Embryonic facial prominence (tissue), 1 donor: ENCODE data around the gene CHST12.
"Not testable (repeated sequence)": the region's sequence is repeated elsewhere in the genome, so short reads cannot be mapped to it uniquely, and the experiment has no call there.

Source experiments
- DNase-seq: peaks from one replicate; pipeline ENCODE4 v3.0.0-alpha.2; 2016; ENCODE audit errors: extremely low spot score

Gene CHST12

GRCh38 chr7:2403014-2403717 lies at the start of gene CHST12:
Gene CHST12, plus strand, starts transcription at chr7:2403611. Its CDS starts 29,029 bp downstream, at chr7:2432640.
- peak; percentile 90 for DNase-seq

GRCh38 chr7:2353936-2354185 lies 49.5 kb upstream of the CHST12 start:
- no peak for DNase-seq

- peak; percentile 87 for DNase-seq
Observed at GRCh38 chr7:2354186-2354938, 49.0 kb upstream of the CHST12 start, which contains the start of gene EIF3B. Gene EIF3B, plus strand, starts transcription at chr7:2354827. Its CDS starts 95 bp downstream, at chr7:2354922.

- no peak for DNase-seq
Observed at GRCh38 chr7:2354939-2355704, 48.3 kb upstream of the CHST12 start.

DNA sequence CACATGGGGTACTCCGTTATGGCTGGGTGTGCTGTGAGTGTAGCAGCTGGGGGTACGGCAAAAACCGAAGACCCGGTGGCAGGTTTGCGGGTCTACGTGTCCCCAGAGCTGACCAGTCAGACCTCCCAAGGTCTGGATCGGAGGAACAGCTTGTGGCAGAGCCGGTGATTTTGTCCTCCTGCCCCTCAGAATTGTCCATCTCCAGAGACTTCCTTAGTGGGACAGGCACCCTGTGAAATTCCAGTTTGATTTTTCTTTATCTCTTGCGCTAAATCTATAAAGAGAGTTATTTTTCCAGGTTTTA lies 47.8 kb upstream of the CHST12 start:
- no peak for DNase-seq

GRCh38 chr7:2357165-2357564 lies 46.2 kb upstream of the CHST12 start:
- DNase-seq: no peak

DNA sequence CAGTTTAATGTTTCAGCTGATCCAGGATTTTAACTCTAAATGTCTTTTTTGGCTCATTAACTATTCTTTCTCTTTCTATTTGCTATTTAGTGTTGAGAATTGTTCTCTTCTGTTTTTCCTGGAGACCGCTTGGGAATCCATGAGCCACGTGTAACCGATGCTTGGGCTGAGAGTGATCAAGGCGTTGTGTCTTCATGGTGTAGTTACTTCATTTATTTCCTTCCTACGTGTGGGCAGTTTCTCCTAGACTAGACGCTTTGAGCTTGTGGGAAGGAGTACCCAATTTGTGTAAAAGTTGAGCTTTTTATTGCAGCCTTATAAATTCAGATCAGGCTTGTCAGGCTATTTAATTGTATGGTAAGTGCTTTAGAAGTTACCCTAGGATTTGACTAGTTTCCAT lies 45.8 kb upstream of the CHST12 start:
- DNase-seq: no peak

GRCh38 chr7:2358968-2359527 lies 44.4 kb upstream of the CHST12 start:
- DNase-seq: no peak

DNA sequence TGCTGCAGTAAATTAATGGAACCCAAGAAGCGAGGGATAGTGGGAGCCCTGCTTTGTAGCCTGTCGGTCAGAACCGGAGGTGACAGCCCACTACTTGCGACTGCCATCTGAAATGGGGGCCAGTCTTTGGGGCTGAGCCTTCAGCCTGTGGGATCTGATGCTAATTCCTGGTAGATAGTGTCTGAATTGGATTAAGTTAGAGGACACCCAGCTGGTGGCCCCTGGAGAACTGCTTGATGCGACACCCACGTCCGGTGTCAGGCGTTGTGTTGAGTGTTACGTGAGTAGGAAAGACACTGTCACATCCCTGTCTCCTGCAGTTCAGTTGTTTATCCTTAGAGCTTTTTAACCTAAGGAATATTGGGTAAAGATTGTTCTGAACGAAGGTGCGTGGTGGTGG lies 43.8 kb upstream of the CHST12 start:
- DNase-seq: no peak

- DNase-seq: no peak
Observed at GRCh38 chr7:2360796-2361195, 42.6 kb upstream of the CHST12 start.

- no peak for DNase-seq
Observed at GRCh38 chr7:2362385-2363088, 40.9 kb upstream of the CHST12 start.

DNA sequence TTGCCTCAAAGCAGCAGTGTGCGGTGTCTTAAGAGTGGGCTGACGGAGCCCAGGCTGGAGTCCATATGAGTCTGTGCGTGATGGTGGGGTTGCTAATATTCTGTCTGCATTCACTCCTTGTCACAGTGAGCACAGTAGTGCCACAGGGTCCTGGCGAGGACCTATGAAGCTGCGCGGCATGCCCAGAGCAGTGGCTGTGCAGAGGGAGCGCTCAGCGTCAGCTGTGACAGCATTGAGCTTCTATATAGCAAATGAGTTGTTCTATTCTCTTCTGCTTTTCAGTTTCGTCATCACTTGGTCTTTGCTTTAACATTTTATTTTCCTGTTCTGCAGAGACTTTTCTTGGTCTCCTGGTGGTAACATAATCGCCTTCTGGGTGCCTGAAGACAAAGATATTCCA lies 34.3 kb upstream of the CHST12 start:
- no peak for DNase-seq

DNA sequence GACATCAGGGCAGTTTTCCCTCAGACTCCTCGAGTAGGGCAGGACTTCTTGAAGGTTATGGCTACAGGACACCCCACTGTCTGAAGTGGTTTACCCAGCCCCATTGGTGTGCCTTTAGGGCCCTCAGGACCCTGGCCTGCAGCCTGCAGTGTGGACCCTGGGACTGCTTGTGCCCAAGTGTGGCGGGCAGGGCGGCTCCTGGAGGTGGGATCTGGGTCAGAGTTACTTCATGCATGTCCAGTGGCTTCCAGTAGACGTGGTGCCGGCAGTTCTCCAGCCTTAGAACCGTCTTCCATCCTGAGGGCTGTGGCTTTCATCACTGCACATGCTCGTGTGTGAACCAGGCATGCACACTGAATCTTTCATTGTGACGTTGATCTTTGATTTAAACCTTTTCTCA lies 32.1 kb upstream of the CHST12 start:
- no peak for DNase-seq

- DNase-seq: no peak
Observed at GRCh38 chr7:2372724-2373123, 30.7 kb upstream of the CHST12 start.

- no peak for DNase-seq
Observed at GRCh38 chr7:2373124-2373556, 30.3 kb upstream of the CHST12 start.

DNA sequence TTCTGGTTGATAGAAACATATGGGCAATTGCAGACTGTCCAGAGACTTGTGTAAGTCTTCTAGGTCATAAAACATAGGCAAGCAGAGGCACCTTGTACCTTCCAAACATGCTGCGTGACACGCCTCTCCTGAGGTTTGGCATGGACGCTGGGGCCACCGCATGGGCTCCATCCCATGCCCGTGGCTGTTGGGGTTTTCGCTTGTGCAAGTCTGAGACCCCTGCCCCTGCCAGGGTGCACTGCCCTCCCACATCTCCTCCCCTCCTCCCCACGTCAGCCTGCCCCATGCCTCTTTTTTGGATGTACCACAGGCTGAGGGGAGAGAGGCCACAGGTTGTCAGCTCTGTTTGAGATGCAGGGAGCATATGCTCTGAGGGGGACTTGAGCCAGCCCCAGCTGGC lies 29.8 kb upstream of the CHST12 start:
- DNase-seq: no peak

DNA sequence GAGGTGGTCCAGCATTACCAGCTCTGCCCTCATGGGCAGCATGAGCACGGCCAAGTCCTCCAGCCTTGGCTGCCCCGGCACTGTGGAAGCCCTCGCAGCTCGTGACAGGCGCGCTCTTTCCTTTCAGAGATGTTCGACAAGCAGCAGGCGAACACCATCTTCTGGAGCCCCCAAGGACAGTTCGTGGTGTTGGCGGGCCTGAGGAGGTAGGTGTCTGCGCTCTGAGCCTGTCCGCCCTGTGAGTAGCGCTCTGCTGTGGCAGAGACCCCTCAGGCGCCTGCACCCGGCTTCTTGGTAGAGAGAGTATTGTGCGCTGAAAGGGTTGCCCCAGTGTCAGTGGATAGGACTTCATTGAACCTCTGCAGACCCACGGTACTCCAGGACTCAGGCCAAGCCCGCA lies 29.0 kb upstream of the CHST12 start:
- no peak for DNase-seq

DNA sequence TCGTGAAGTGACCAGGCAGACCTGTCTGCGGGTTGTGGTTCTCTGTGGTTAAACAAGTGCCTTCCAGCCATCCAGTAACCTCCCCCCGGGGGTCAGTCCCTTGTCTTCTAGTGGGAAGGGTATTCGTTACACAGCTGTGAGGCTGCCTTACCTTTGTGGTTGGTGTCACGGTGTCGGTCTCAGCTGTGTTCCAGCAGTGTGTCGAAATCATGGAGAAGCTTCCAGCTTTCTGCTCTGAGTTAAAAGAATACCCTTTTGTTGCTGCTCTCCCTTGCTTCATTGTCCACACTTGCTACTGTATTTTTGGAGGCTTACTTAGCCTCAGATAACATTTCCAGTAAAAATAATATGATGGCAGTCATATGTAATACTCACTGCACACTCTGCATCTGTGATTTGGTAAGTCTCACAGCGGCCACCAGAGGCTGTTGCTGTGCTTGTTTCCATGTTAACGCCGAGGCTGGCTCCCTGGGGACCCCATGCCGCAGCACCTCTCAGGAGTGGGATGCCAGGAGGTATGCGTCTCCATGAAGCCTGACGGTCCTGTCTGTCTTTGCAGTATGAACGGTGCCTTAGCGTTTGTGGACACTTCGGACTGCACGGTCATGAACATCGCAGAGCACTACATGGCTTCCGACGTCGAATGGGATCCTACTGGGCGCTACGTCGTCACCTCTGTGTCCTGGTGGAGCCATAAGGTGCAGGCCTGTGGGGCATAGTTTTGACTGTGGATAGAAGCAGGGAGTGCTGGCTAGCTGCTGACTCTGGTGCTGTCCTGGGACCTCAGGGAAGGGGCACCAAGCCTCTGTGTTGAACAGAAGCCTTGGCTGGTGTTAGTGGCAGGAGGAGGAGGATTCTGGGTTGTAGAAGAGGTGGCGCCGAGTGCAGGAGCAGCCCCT lies 28.3 kb upstream of the CHST12 start:
- no peak for DNase-seq

DNA sequence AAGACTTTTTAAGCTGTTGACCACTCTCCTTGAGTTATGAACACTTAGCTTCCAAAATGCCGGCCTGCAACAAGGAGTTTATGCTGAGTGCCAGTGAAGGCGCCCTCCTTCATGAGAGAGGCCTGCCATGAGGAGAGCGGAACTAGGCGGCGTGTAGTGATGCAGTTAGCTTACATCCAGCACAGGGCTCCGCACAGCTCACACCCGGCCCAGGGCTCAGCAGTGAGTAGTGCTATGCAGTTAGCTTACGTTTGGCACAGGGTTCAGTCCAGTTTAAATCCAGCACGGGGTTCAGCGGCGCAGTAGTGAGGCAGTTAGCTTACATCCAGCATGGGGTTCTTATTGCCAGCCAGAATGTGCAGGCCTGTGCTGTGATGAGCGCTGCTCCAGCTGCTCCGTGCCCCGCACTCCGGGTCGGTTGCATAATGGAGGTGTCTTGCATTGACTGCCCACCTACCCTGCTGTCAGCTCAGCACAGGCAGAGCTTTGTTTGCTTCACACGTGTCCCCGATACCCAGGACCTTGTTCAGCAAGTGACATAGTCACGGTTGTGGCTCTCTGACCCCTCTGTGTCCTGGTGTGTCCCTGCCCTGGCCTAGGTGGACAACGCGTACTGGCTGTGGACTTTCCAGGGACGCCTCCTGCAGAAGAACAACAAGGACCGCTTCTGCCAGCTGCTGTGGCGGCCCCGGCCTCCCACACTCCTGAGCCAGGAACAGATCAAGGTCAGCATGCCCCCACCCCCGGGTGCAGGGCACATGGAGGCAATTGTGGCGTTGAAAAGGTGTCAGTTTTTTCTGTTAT lies 26.9 kb upstream of the CHST12 start:
- no peak for DNase-seq

DNA sequence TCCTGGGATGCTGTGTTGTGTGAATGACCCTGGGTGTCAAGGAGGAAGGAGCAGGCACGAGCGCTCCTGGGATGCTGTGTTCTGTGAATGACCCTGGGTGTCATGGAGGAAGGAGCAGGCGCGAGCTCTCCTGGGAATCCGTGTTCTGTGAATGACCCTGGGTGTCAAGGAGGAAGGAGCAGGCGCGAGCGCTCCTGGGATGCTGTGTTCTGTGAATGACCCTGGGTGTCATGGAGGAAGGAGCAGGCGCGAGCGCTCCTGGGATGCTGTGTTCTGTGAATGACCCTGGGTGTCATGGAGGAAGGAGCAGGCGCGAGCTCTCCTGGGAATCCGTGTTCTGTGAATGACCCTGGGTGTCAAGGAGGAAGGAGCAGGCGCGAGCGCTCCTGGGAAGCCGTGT lies 25.9 kb upstream of the CHST12 start:
- DNase-seq: not testable (repeated sequence)
